ENCODE results near the gene FBXO27.

The FBXO27 gene, protein sequence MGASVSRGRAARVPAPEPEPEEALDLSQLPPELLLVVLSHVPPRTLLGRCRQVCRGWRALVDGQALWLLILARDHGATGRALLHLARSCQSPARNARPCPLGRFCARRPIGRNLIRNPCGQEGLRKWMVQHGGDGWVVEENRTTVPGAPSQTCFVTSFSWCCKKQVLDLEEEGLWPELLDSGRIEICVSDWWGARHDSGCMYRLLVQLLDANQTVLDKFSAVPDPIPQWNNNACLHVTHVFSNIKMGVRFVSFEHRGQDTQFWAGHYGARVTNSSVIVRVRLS

GRCh38 chr19:39032063-39032918, at the start of gene FBXO27:
FBXO27 (minus strand) TSS chr19:39032549; CDS start chr19:39032227, 322 bp downstream.
- peak; percentile 53 for DNase-seq (ENCODE audit: low spot score)
- TF ChIP-seq, protein P1, sequence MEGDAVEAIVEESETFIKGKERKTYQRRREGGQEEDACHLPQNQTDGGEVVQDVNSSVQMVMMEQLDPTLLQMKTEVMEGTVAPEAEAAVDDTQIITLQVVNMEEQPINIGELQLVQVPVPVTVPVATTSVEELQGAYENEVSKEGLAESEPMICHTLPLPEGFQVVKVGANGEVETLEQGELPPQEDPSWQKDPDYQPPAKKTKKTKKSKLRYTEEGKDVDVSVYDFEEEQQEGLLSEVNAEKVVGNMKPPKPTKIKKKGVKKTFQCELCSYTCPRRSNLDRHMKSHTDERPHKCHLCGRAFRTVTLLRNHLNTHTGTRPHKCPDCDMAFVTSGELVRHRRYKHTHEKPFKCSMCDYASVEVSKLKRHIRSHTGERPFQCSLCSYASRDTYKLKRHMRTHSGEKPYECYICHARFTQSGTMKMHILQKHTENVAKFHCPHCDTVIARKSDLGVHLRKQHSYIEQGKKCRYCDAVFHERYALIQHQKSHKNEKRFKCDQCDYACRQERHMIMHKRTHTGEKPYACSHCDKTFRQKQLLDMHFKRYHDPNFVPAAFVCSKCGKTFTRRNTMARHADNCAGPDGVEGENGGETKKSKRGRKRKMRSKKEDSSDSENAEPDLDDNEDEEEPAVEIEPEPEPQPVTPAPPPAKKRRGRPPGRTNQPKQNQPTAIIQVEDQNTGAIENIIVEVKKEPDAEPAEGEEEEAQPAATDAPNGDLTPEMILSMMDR (conservative IDR thresholded peaks at IDR 0.05; ENCODE audit: low read depth), result no peak
- CTCF ChIA-PET, result interaction anchor here (0.6 to 2.7 kb wide), 3 partner anchors 12 to 70 kb away, joined by 3 to 7 read pairs (median 5); no protein-coding TSS in a partner anchor
- POLR2A ChIA-PET (ENCODE audit: low non-redundant PET), result no interaction called here
- H3K27ac ChIP-seq, result peak within 1 kb of the TSS; percentile 91

DNA sequence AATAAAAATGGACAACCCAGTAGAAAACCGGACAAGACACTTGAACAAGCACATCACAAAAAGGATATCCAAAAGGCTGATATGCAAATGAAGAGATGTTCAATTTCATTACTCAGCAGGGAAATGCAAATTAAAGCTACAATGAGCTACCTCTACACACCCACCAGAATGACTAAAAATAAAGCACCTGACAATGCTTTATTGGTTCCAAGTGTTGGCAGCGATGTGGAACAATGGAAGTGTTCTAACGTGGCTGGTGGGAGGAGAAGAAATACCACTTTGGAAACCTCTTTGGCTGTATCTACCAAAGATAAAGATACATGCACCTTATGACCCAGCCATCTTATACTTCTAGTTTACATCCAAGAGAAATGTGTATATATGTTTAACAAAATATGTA, 48.1 kb upstream of the FBXO27 start:
- ChIA-PET CTCF (interaction anchor here (0.8 kb wide), 1 partner anchor 11 kb away, joined by 4 read pairs; no protein-coding TSS in a partner anchor), POLR2A (ENCODE audit: low non-redundant PET) (no interaction called here)

GRCh38 chr19:39078436-39079200, 46.3 kb upstream of the FBXO27 start:
- peak; percentile 81 for DNase-seq (ENCODE audit: low spot score)
- POLR2A ChIA-PET (ENCODE audit: low non-redundant PET), result no interaction called here
- peak overlapping the region; percentile 59 for H3K27ac ChIP-seq
- TF ChIP-seq, protein P1 (conservative IDR thresholded peaks at IDR 0.05; ENCODE audit: low read depth), result no peak
- CTCF ChIA-PET, result interaction anchor here (0.5 to 2.4 kb wide), 3 partner anchors 27 to 676 kb away, joined by 3 to 9 read pairs (median 4); partner anchors contain the start of gene FAM98C

More for the DNA sequence above, 48.1 kb upstream of the FBXO27 start:
- DNase-seq (ENCODE audit: low spot score), result no peak
- no peak overlapping the region for H3K27ac ChIP-seq
- TF ChIP-seq, protein P1 (conservative IDR thresholded peaks at IDR 0.05; ENCODE audit: low read depth), result no peak

DNA sequence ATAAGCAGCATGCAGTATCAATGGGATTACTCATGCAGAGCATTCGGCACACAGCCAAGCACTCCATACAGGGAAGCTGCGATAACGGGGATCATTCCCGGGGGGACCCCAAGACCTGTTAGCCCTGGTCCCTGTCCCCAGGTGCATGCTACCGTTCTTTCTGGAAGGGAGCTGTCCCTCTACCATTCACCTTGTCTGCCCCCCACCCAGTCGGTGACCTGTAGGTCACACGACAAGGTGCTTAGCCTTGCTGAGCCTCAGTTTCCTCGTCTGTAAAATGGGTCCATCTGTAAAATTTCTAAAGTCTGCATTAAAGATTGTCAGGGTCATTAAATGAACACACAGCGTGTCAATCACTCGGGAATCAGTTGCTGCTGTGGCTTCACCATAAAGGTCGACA, 45.0 kb upstream of the FBXO27 start:
- no peak for DNase-seq (ENCODE audit: low spot score)
- TF ChIP-seq, protein P1 (conservative IDR thresholded peaks at IDR 0.05; ENCODE audit: low read depth), result no peak
- ChIA-PET POLR2A (ENCODE audit: low non-redundant PET) (interaction anchor here (0.6 kb wide), 1 partner anchor 539 kb away, joined by 3 read pairs; no protein-coding TSS in a partner anchor), CTCF (interaction anchor here (0.5 to 0.6 kb wide), 2 partner anchors 45 to 56 kb away, joined by 3 to 4 read pairs; no protein-coding TSS in a partner anchor)
- H3K27ac ChIP-seq, result no peak overlapping the region

GRCh38 chr19:39074942-39075341, 42.6 kb upstream of the FBXO27 start:
- POLR2A ChIA-PET (ENCODE audit: low non-redundant PET), result no interaction called here
- no peak for DNase-seq (ENCODE audit: low spot score)
- TF ChIP-seq, protein P1 (conservative IDR thresholded peaks at IDR 0.05; ENCODE audit: low read depth), result no peak
- H3K27ac ChIP-seq, result peak overlapping the region; percentile 35; the same call in 1 of the 2 replicates
- CTCF ChIA-PET, result no interaction called here

Data from RWPE1 (cell line).